ENCODE measurements around the gene EVPL.

The EVPL gene

GRCh38 chr17:75959051-75959838 is 67.9 kb downstream of the EVPL start:
- no peak for DNase-seq (ENCODE audit: low spot score)

Measured in CD4-positive, alpha-beta T cell treated with Interleukin-2 at 100 ng/mL for 4 hours (primary cell).